WTC11 (cell line): ENCODE results near the gene PLEKHH2. TPM values are rescaled to one million over a fixed set of nuclear protein-coding genes. Genes with fewer than 3 reads are reported as not detected.

Experiments used
- ATAC-seq: fragments of 200-7000 bp; cut with Tn5 transposase; 2 replicates; pipeline ENCODE4 v1.10.0; 2021; ENCODE audit warnings: mild to moderate bottlenecking, moderate library complexity
- CTCF ChIA-PET: fragments of 300-600 bp; sonication (Branson Sonifier 250); formaldehyde crosslinking; loops from one replicate; lab custom pipeline; 2021; ENCODE audit warnings: antibody characterized with exemption; lab: Charles Lee
- POLR2A ChIA-PET: fragments of 350-600 bp; sonication (Branson Sonifier 250); formaldehyde crosslinking; loops from one replicate; lab custom pipeline; 2021; ENCODE audit warnings: antibody characterized with exemption; lab: Charles Lee
- DNase-seq: peaks from one replicate; pipeline ENCODE4 v3.0.0; 2021; ENCODE audit warnings: low spot score
- H3K27ac Mint-ChIP-seq: 2 replicates; pipeline ENCODE4 v1.8.0; 2021; ENCODE audit warnings: mixed read lengths
- H3K27me3 Mint-ChIP-seq: 2 replicates; pipeline ENCODE4 v1.8.0; 2021; ENCODE audit warnings: low read depth, mild to moderate bottlenecking, moderate library complexity, mixed read lengths
- H3K36me3 Mint-ChIP-seq: 2 replicates; pipeline ENCODE4 v1.8.0; 2021; ENCODE audit warnings: mixed read lengths
- H3K4me1 Mint-ChIP-seq: 2 replicates; pipeline ENCODE4 v1.8.0; 2022; ENCODE audit warnings: mixed read lengths
- H3K4me3 Mint-ChIP-seq: 2 replicates; pipeline ENCODE4 v1.8.0; 2021; ENCODE audit warnings: mild to moderate bottlenecking, moderate library complexity, mixed read lengths
- H3K9me3 Mint-ChIP-seq: 2 replicates; pipeline ENCODE4 v1.8.0; 2021; ENCODE audit warnings: mixed read lengths
- CBFB ChIP-seq: sonication (generic); formaldehyde crosslinking; IDR thresholded peaks from 2 replicates; pipeline ENCODE4 v1.8.1; 2022; ENCODE audit warnings: mild to moderate bottlenecking, low read depth, missing genetic modification reagents
- CREB1 ChIP-seq: sonication (generic); formaldehyde crosslinking; IDR thresholded peaks from 2 replicates; pipeline ENCODE4 v1.8.0; 2023; ENCODE audit warnings: mild to moderate bottlenecking, missing genetic modification reagents
- CREM ChIP-seq: sonication (generic); formaldehyde crosslinking; IDR thresholded peaks from 2 replicates; pipeline ENCODE4 v1.8.1; 2022; ENCODE audit warnings: mild to moderate bottlenecking, missing genetic modification reagents, moderate library complexity
- ETV6 ChIP-seq: sonication (generic); formaldehyde crosslinking; IDR thresholded peaks from 2 replicates; pipeline ENCODE4 v1.8.1; 2022; ENCODE audit warnings: mild to moderate bottlenecking, missing genetic modification reagents
- GABPB1 ChIP-seq: sonication (generic); formaldehyde crosslinking; IDR thresholded peaks from 2 replicates; pipeline ENCODE4 v1.8.1; 2023; ENCODE audit warnings: mild to moderate bottlenecking, missing genetic modification reagents
- GRHL2 ChIP-seq: fragments of 250-450 bp; sonication (Bioruptor Pico); IDR thresholded peaks from 2 replicates; pipeline ENCODE4 v1.8.0; 2022; ENCODE audit warnings: mild to moderate bottlenecking, moderate library complexity; ENCODE audit not compliant: insufficient replicate concordance, severe bottlenecking
- NFATC4 ChIP-seq: fragments of 250-450 bp; sonication (Bioruptor Pico); IDR thresholded peaks from 2 replicates; pipeline ENCODE4 v1.9.0; 2021; ENCODE audit warnings: mild to moderate bottlenecking
- NR1H2 ChIP-seq: sonication (generic); formaldehyde crosslinking; IDR thresholded peaks from 2 replicates; pipeline ENCODE4 v1.9.0; 2021; ENCODE audit warnings: mild to moderate bottlenecking, moderate library complexity, missing genetic modification reagents
- PRRX2 ChIP-seq: fragments of 250-450 bp; sonication (Bioruptor Pico); IDR thresholded peaks from 2 replicates; pipeline ENCODE4 v1.8.0; 2021; ENCODE audit warnings: mild to moderate bottlenecking
- RORB ChIP-seq: fragments of 250-450 bp; sonication (Bioruptor Pico); IDR thresholded peaks from 2 replicates; pipeline ENCODE4 v1.9.0; 2021; ENCODE audit warnings: mild to moderate bottlenecking
- SMAD4 ChIP-seq: sonication (generic); formaldehyde crosslinking; IDR thresholded peaks from 2 replicates; pipeline ENCODE4 v1.8.0; 2022; ENCODE audit warnings: mild to moderate bottlenecking, missing genetic modification reagents
- SOX15 ChIP-seq: fragments of 250-450 bp; sonication (Bioruptor Pico); IDR thresholded peaks from 2 replicates; pipeline ENCODE4 v1.9.0; 2021; ENCODE audit warnings: mild to moderate bottlenecking
- SP1 ChIP-seq: sonication (generic); formaldehyde crosslinking; conservative IDR thresholded peaks from 2 replicates; pipeline ENCODE4 v1.8.1; 2022; ENCODE audit warnings: missing genetic modification reagents
- TEAD1 ChIP-seq: sonication (generic); formaldehyde crosslinking; IDR thresholded peaks from 2 replicates; pipeline ENCODE4 v1.8.0; 2022; ENCODE audit warnings: mild to moderate bottlenecking, missing genetic modification reagents
- ZNF121 ChIP-seq: sonication (generic); formaldehyde crosslinking; IDR thresholded peaks from 2 replicates; pipeline ENCODE4 v1.8.0; 2023; ENCODE audit warnings: missing genetic modification reagents
- ZNF317 ChIP-seq: sonication (generic); formaldehyde crosslinking; IDR thresholded peaks from 2 replicates; pipeline ENCODE4 v1.8.1; 2023; ENCODE audit warnings: low read depth, mild to moderate bottlenecking, moderate library complexity, missing genetic modification reagents, borderline replicate concordance
- ZNF416 ChIP-seq: fragments of 250-450 bp; sonication (Bioruptor Pico); IDR thresholded peaks from 2 replicates; pipeline ENCODE4 v1.9.0; 2021; ENCODE audit warnings: mild to moderate bottlenecking, inconsistent platforms
- total RNA-seq: library from RNA; stranded (reverse); gene quantifications from 3 replicates; pipeline ENCODE4 v1.2.3, GENCODE V29; 2021
- TF ChIP-seq, protein P1 (sequence below): sonication (generic); formaldehyde crosslinking; IDR thresholded peaks from 2 replicates; pipeline ENCODE4 v1.8.0; 2022; ENCODE audit warnings: mild to moderate bottlenecking, missing genetic modification reagents
- TF ChIP-seq, protein P2 (sequence below): sonication (generic); formaldehyde crosslinking; IDR thresholded peaks from 2 replicates; pipeline ENCODE4 v1.8.1; 2022; ENCODE audit warnings: mild to moderate bottlenecking, moderate library complexity, missing genetic modification reagents
- TF ChIP-seq, protein P3 (sequence below): sonication (generic); formaldehyde crosslinking; conservative IDR thresholded peaks from 2 replicates; pipeline ENCODE4 v1.8.1; 2023; ENCODE audit warnings: mild to moderate bottlenecking, low read depth, missing genetic modification reagents, moderate library complexity
- TF ChIP-seq, protein P4 (sequence below): sonication (generic); formaldehyde crosslinking; IDR thresholded peaks from 2 replicates; pipeline ENCODE4 v1.8.1; 2022; ENCODE audit warnings: missing genetic modification reagents, borderline replicate concordance
- TF ChIP-seq, protein P5 (sequence below): sonication (generic); formaldehyde crosslinking; IDR thresholded peaks from 2 replicates; pipeline ENCODE4 v1.8.0; 2022; ENCODE audit warnings: mild to moderate bottlenecking, missing genetic modification reagents
- TF ChIP-seq, protein P6 (sequence below): sonication (generic); formaldehyde crosslinking; IDR thresholded peaks from 2 replicates; pipeline ENCODE4 v1.8.1; 2023; ENCODE audit warnings: mild to moderate bottlenecking, missing genetic modification reagents, moderate library complexity
- TF ChIP-seq, protein P7 (sequence below): sonication (generic); formaldehyde crosslinking; IDR thresholded peaks from 2 replicates; pipeline ENCODE4 v1.8.0; 2023; ENCODE audit warnings: mild to moderate bottlenecking, missing genetic modification reagents
- TF ChIP-seq, protein P8 (sequence below): sonication (generic); formaldehyde crosslinking; IDR thresholded peaks from 2 replicates; pipeline ENCODE4 v1.8.1; 2022; ENCODE audit warnings: low read depth, mild to moderate bottlenecking, moderate library complexity, missing genetic modification reagents, borderline replicate concordance

Gene PLEKHH2
- total RNA-seq, 1 experiment from 2014 or later: 5.8 TPM

DNA sequence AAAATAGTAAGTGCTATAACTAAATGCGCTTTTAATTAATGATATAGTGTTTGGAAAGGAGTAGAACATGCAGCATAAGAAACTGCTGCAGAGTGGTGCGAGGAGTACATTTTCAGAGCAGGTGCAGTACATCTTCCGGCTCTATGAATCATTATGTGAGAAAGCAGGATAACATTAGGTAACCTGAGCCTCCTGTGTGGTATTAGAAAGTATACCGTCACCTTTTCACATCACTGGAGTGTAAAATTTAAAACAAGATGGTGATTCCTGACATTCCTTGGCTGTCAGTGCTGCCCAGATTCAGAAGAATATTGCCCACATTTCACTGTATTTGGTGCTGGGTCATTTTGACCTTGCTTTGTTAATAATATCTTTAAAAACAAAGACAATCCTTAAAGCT, 128.9 kb downstream of the PLEKHH2 start (continued):
- TF ChIP-seq, protein P1, sequence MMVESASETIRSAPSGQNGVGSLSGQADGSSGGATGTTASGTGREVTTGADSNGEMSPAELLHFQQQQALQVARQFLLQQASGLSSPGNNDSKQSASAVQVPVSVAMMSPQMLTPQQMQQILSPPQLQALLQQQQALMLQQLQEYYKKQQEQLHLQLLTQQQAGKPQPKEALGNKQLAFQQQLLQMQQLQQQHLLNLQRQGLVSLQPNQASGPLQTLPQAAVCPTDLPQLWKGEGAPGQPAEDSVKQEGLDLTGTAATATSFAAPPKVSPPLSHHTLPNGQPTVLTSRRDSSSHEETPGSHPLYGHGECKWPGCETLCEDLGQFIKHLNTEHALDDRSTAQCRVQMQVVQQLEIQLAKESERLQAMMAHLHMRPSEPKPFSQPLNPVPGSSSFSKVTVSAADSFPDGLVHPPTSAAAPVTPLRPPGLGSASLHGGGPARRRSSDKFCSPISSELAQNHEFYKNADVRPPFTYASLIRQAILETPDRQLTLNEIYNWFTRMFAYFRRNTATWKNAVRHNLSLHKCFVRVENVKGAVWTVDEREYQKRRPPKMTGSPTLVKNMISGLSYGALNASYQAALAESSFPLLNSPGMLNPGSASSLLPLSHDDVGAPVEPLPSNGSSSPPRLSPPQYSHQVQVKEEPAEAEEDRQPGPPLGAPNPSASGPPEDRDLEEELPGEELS (CRISPR knock-in tag): no peak
- TF ChIP-seq TEAD1 (CRISPR knock-in tag) (no peak), SOX15 (no peak), GRHL2 (CRISPR knock-in tag) (no peak), NFATC4 (CRISPR knock-in tag) (no peak), SMAD4 (CRISPR knock-in tag) (no peak), PRRX2 (CRISPR knock-in tag) (no peak)
- TF ChIP-seq, protein P2, sequence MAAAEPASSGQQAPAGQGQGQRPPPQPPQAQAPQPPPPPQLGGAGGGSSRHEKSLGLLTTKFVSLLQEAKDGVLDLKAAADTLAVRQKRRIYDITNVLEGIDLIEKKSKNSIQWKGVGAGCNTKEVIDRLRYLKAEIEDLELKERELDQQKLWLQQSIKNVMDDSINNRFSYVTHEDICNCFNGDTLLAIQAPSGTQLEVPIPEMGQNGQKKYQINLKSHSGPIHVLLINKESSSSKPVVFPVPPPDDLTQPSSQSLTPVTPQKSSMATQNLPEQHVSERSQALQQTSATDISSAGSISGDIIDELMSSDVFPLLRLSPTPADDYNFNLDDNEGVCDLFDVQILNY (CRISPR knock-in tag): no peak

DNA sequence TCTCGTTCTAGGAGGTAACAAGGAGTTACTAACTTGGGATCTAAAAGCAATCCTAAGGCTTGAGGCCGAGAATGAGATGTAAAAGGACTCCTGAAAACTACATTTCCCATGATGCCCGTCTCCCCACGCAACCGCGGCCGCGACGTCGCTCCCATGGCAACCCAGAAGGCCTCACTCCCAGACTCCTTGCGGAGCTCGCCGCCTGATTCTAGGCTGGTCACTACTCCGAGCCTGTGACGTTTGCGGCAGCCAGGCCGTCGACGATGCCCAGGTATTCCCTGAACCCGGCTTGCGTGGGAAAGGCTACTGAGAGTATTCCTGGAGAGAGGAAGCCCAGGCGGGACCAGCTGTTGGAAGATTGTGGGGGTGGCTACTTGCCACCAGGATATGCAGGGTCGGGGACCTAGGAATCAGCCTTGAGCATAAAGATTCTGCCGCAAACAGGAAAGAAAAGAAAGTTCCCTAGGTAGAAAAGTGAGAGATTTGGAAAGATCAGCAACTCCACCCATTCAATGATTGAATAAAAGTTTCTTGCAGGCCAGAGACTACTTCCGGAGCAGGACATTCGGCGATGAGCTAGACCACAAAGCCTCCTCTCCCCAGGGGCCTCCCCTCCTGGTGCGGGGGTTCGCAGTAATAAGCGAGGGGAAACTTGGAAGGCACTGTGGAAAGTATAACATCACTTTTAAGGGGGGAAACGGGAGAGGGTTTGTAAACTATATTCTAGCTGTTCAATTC, 137.0 kb downstream of the PLEKHH2 start, which contains the start of gene DYNC2LI1:
TSS of gene DYNC2LI1 (plus strand) at position 164 of the 738 bp plus-strand sequence. CDS start at position 264, 100 bp downstream.
- Mint-ChIP-seq H3K9me3 (no peaks in the 10 kb centered on the region), H3K4me1 (peaks cover 8% of the 10 kb centered on the region), H3K27me3 (no peaks in the 10 kb centered on the region), H3K36me3 (no peaks in the 10 kb centered on the region), H3K4me3 (peak within 1 kb of the TSS; percentile 82), H3K27ac (peak within 1 kb of the TSS; percentile 98)
- ATAC-seq (peak; percentile 99), DNase-seq (peak; percentile 92)
- POLR2A ChIA-PET: no interaction called here
- CTCF ChIA-PET: interaction anchor here (0.9 to 1.7 kb wide), 4 partner anchors 24 to 169 kb away, joined by 3 to 5 read pairs (median 4); partner anchors contain the start of gene PLEKHH2
- TF ChIP-seq, protein P3, sequence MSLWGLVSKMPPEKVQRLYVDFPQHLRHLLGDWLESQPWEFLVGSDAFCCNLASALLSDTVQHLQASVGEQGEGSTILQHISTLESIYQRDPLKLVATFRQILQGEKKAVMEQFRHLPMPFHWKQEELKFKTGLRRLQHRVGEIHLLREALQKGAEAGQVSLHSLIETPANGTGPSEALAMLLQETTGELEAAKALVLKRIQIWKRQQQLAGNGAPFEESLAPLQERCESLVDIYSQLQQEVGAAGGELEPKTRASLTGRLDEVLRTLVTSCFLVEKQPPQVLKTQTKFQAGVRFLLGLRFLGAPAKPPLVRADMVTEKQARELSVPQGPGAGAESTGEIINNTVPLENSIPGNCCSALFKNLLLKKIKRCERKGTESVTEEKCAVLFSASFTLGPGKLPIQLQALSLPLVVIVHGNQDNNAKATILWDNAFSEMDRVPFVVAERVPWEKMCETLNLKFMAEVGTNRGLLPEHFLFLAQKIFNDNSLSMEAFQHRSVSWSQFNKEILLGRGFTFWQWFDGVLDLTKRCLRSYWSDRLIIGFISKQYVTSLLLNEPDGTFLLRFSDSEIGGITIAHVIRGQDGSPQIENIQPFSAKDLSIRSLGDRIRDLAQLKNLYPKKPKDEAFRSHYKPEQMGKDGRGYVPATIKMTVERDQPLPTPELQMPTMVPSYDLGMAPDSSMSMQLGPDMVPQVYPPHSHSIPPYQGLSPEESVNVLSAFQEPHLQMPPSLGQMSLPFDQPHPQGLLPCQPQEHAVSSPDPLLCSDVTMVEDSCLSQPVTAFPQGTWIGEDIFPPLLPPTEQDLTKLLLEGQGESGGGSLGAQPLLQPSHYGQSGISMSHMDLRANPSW: no peak
- TF ChIP-seq, protein P4, sequence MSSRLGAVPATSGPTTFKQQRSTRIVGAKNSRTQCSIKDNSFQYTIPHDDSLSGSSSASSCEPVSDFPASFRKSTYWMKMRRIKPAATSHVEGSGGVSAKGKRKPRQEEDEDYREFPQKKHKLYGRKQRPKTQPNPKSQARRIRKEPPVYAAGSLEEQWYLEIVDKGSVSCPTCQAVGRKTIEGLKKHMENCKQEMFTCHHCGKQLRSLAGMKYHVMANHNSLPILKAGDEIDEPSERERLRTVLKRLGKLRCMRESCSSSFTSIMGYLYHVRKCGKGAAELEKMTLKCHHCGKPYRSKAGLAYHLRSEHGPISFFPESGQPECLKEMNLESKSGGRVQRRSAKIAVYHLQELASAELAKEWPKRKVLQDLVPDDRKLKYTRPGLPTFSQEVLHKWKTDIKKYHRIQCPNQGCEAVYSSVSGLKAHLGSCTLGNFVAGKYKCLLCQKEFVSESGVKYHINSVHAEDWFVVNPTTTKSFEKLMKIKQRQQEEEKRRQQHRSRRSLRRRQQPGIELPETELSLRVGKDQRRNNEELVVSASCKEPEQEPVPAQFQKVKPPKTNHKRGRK: no peak
- TF ChIP-seq, protein P5, sequence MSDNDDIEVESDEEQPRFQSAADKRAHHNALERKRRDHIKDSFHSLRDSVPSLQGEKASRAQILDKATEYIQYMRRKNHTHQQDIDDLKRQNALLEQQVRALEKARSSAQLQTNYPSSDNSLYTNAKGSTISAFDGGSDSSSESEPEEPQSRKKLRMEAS (CRISPR knock-in tag): peak; percentile 82
- no peak for TF ChIP-seq ZNF416 (CRISPR knock-in tag)
- TF ChIP-seq CBFB (CRISPR knock-in tag): no peak
- no peak for TF ChIP-seq CREM (CRISPR knock-in tag)
- TF ChIP-seq RORB (CRISPR knock-in tag): no peak
- no peak for TF ChIP-seq CREB1 (CRISPR knock-in tag)
- TF ChIP-seq SP1: 0 out of 2 replicates have a peak, but pooled peaks have one; percentile 24
- 0 out of 2 replicates have a peak, but pooled peaks have one; percentile 50 for TF ChIP-seq TEAD1 (CRISPR knock-in tag)
- TF ChIP-seq, protein P6, sequence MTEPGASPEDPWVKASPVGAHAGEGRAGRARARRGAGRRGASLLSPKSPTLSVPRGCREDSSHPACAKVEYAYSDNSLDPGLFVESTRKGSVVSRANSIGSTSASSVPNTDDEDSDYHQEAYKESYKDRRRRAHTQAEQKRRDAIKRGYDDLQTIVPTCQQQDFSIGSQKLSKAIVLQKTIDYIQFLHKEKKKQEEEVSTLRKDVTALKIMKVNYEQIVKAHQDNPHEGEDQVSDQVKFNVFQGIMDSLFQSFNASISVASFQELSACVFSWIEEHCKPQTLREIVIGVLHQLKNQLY (CRISPR knock-in tag): no peak
- peak; percentile 95 for TF ChIP-seq GABPB1
- TF ChIP-seq, protein P7, sequence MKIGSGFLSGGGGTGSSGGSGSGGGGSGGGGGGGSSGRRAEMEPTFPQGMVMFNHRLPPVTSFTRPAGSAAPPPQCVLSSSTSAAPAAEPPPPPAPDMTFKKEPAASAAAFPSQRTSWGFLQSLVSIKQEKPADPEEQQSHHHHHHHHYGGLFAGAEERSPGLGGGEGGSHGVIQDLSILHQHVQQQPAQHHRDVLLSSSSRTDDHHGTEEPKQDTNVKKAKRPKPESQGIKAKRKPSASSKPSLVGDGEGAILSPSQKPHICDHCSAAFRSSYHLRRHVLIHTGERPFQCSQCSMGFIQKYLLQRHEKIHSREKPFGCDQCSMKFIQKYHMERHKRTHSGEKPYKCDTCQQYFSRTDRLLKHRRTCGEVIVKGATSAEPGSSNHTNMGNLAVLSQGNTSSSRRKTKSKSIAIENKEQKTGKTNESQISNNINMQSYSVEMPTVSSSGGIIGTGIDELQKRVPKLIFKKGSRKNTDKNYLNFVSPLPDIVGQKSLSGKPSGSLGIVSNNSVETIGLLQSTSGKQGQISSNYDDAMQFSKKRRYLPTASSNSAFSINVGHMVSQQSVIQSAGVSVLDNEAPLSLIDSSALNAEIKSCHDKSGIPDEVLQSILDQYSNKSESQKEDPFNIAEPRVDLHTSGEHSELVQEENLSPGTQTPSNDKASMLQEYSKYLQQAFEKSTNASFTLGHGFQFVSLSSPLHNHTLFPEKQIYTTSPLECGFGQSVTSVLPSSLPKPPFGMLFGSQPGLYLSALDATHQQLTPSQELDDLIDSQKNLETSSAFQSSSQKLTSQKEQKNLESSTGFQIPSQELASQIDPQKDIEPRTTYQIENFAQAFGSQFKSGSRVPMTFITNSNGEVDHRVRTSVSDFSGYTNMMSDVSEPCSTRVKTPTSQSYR (CRISPR knock-in tag): no peak
- no peak for TF ChIP-seq NR1H2
- peak; percentile 96 for TF ChIP-seq ZNF121 (CRISPR knock-in tag)
- no peak for TF ChIP-seq ZNF317 (CRISPR knock-in tag)
- TF ChIP-seq, protein P8, sequence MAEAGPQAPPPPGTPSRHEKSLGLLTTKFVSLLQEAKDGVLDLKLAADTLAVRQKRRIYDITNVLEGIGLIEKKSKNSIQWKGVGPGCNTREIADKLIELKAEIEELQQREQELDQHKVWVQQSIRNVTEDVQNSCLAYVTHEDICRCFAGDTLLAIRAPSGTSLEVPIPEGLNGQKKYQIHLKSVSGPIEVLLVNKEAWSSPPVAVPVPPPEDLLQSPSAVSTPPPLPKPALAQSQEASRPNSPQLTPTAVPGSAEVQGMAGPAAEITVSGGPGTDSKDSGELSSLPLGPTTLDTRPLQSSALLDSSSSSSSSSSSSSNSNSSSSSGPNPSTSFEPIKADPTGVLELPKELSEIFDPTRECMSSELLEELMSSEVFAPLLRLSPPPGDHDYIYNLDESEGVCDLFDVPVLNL (CRISPR knock-in tag): no peak
- TF ChIP-seq ETV6 (CRISPR knock-in tag): no peak
